Uterine smooth muscle cell (primary cell): ENCODE results near the gene TRPM8. TPM values are rescaled to one million over a fixed set of nuclear protein-coding genes. Genes with fewer than 3 reads are reported as not detected.

ENCODE experiments used
- total RNA-seq: library from RNA; depleted of rRNA; stranded (reverse); fragments of >200 nt; gene quantifications from 2 replicates; pipeline ENCODE4 v1.2.3, GENCODE V29; 2014

TRPM8 gene
- 0.12 TPM in 1 of 2 replicates, not detected in the other for total RNA-seq

DNA sequence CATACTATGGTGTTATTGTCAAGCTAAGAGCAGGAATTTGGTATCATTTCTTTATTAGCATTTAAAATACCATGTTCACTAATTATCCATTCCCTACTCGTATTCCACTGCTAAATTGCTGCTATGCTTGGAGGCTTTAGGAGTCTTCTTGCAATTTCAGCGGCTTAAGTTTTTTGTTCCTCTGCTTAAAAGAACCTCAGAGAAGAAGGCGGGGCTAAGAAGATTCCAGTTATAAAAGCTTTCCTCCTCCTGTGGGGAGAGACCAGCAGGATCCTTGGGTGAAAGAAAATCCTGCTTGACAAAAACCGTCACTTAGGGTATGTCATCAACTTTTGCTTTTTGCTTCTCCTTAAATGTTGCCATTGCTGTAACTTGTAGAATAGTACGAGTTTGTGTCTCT lies at the start of gene TRPM8:
TSS of gene TRPM8 (plus strand) at position 258 of the 400 bp plus-strand sequence. CDS start 9,165 bp downstream, outside the sequence.

DNA sequence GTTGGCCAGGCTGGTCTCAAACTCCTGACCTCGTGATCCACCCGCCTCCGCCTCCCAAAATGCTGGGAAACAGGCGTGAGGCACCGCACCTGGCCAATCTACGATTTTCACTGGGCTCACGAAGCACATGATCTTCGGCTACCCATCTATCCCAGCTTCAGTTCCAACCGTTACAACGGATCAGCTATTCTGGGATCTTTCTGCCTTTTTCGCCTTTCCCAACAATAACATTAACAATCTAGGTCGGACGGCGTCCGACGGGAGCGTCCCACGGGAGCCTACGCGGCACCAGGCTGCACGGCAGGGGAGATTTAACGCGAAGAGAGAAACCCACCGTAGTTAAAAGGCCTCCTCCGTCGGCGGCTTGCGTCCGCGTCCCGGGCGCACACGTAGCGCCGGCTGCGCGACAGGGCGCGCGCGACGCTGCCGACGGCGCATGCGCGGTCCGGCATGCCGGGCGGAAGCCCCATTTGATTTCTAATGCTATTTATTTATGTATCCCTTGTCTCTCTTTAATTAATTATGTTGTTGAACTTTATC lies 49.1 kb upstream of the TRPM8 start, which contains the start of gene MSL3B:
TSS of gene MSL3B (minus strand) at position 394 of the 540 bp plus-strand sequence.

DNA sequence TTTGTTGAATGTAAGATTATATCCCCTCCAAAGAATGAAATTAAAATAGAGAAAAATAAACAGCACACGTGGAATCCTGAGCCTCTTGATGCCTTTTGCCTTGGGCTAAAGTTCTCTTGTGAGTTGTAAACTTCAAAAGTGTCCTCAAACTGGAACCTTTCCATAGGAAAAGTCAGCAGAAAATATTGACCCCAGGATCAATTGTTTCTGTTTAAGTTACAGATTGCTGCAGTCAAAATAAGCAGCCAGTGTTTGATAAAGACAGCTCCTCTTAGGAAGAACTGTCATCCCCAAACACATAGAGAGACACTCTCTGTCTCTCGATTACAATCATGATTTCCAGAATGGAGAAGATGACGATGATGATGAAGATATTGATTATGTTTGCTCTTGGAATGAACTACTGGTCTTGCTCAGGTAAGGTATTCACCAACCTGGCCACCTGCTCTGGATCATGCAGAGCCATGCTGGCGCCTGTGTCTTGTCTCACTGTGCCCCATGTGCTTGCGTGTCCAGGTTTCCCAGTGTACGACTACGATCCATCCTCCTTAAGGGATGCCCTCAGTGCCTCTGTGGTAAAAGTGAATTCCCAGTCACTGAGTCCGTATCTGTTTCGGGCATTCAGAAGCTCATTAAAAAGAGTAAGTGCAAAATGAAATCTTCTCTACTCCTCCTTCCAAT lies 133.4 kb downstream of the TRPM8 start, which contains the start of gene SPP2:
TSS of gene SPP2 (plus strand) at position 248 of the 681 bp plus-strand sequence. CDS start at position 333, 85 bp downstream.

Other genes starting within 250 kb of the TRPM8 start
- gene UGT1A9, start 245.5 kb upstream of the TRPM8 start, total RNA-seq, result not detected in 2 replicates
- not detected in 2 replicates for gene UGT1A7, start 235.5 kb upstream of the TRPM8 start, total RNA-seq
- not detected in 2 replicates for gene UGT1A6, start 224.5 kb upstream of the TRPM8 start, total RNA-seq
- gene UGT1A5, start 204.5 kb upstream of the TRPM8 start, total RNA-seq, result not detected in 2 replicates
- gene UGT1A4, start 198.6 kb upstream of the TRPM8 start, total RNA-seq, result not detected in 2 replicates
- not detected in 2 replicates for gene UGT1A3, start 188.3 kb upstream of the TRPM8 start, total RNA-seq
- not detected in 2 replicates for gene UGT1A1, start 157.1 kb upstream of the TRPM8 start, total RNA-seq
- not detected in 2 replicates for gene MROH2A, start 139.0 kb upstream of the TRPM8 start, total RNA-seq
- gene HJURP, start 62.8 kb upstream of the TRPM8 start, total RNA-seq, result 15.7 and 46.5 TPM in 2 replicates
- not detected in 2 replicates for gene SPP2, start 133.3 kb downstream of the TRPM8 start, total RNA-seq